ENCODE results near the gene PTPRJ.
"Not testable (repeated sequence)": the region's sequence is repeated elsewhere in the genome, so short reads cannot be mapped to it uniquely, and the experiment has no call there.

Gene PTPRJ

GRCh38 chr11:48020092-48020755, 39.9 kb downstream of the PTPRJ start:
- TF ChIP-seq CTCF (IDR thresholded peaks at IDR 0.05; ENCODE audit: control extremely low read depth, extremely low read depth, low read depth, missing control alignments), result peak; percentile 10
- CTCF ChIA-PET, result interaction anchor here (0.9 to 1.8 kb wide), 5 partner anchors 10 to 88 kb away, joined by 3 to 5 read pairs (median 4); no protein-coding TSS in a partner anchor
- DNase-seq (ENCODE audit: extremely low spot score), result no peak
- POLR2A ChIA-PET, result no interaction called here

GRCh38 chr11:48021201-48021820, 41.0 kb downstream of the PTPRJ start:
- POLR2A ChIA-PET; DNase-seq (ENCODE audit: extremely low spot score): not testable (repeated sequence)
- CTCF ChIA-PET, result interaction anchor here (1.8 kb wide), 1 partner anchor 12 kb away, joined by 5 read pairs; no protein-coding TSS in a partner anchor

DNA sequence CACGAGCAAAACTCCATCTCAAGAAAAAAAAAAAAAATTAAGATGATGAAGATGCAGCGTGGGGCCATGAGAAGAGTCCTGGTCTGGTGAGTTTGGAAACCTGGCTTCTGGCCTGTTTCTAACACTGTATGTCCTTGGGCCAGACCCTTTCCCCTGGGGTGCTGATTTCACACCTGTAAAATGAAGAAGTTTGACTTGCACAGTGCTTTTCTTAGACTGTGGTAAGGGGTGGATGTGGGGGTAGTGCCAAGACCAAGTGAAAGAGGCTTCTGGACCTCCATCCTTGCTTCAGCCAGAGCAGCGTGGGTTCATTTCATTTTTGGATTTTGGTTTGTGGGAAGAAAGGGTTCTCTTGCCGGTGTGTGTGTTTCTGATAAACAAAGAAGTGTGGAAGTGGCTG, 42.1 kb downstream of the PTPRJ start:
- no peak for DNase-seq (ENCODE audit: extremely low spot score)
- TF ChIP-seq CTCF (IDR thresholded peaks at IDR 0.05; ENCODE audit: control extremely low read depth, extremely low read depth, low read depth, missing control alignments), result no peak
- ChIA-PET POLR2A (no interaction called here), CTCF (no interaction called here)

GRCh38 chr11:48023608-48024007, 43.2 kb downstream of the PTPRJ start:
- DNase-seq (ENCODE audit: extremely low spot score); CTCF ChIA-PET; POLR2A ChIA-PET: not testable (repeated sequence)

GRCh38 chr11:48024635-48025071, 44.3 kb downstream of the PTPRJ start:
- ChIA-PET CTCF (interaction anchor here (0.9 to 2.2 kb wide), 4 partner anchors 10 to 84 kb away, joined by 4 to 13 read pairs (median 6); no protein-coding TSS in a partner anchor), POLR2A (no interaction called here)
- no peak for DNase-seq (ENCODE audit: extremely low spot score)
- no peak for TF ChIP-seq CTCF (IDR thresholded peaks at IDR 0.05; ENCODE audit: control extremely low read depth, extremely low read depth, low read depth, missing control alignments)

DNA sequence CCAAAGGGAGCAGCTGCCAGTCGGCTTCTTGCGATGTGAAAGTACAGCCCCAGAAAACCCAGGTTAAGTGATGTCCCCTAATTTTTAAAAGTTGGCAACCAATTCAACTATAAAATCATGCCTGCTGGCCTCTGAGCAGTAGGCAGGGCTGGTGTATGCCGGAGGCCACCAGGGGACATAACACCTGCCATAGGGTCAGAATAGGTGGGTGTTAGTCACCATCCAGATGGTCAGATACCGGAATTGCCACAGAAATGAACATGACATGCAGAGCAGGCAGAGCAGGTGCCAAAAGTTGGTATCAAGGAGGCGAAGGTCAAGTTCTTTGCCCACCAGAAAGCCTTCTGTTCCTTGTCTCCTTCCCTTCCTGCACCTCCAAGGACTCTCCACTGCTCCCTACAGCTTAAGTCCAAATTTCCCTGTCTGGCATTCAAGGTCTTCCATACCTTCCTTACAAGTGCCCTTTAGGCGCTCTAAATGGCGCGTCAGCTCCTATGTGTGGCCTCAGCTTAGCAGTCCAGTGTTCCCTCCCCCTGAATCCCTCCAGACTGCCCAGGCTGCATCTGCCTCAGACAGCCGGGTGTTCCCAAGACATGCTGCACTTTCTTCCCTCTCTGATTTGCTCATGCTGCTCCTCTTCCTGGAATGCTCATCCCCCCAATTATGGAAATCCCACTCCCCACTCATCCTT, 45.1 kb downstream of the PTPRJ start:
- no peak for DNase-seq (ENCODE audit: extremely low spot score)
- CTCF ChIA-PET, result interaction anchor here (1.4 to 2.2 kb wide), 4 partner anchors 10 to 84 kb away, joined by 3 to 13 read pairs (median 6); no protein-coding TSS in a partner anchor
- POLR2A ChIA-PET, result no interaction called here

DNA sequence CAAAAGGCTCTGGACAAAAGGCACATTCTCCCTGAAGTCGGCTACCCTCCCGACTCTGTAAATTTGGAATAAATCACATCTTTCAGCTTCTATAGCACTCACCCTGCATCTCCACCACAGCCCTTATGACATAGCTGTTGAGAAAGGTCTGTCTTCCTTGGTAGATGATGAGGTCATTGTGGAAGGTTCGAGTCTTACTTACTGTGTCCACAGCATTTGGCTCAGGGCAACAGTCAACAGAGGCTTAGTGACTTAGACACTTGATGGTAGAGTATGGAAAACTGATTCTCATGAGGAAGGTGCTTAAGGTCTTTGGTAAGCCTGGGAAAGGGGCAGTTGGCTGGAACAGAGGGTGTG, 45.6 kb downstream of the PTPRJ start:
- POLR2A ChIA-PET, result no interaction called here
- CTCF ChIA-PET, result interaction anchor here (0.6 to 2.2 kb wide), 5 partner anchors 9 to 316 kb away, joined by 3 to 13 read pairs (median 6); no protein-coding TSS in a partner anchor
- no peak for DNase-seq (ENCODE audit: extremely low spot score)

More for the DNA sequence above, 45.1 kb downstream of the PTPRJ start:
- no peak for TF ChIP-seq CTCF (IDR thresholded peaks at IDR 0.05; ENCODE audit: control extremely low read depth, extremely low read depth, low read depth, missing control alignments)

More for the DNA sequence above, 45.6 kb downstream of the PTPRJ start:
- TF ChIP-seq CTCF (IDR thresholded peaks at IDR 0.05; ENCODE audit: control extremely low read depth, extremely low read depth, low read depth, missing control alignments), result no peak

Data from GM10248 (cell line).